Measurements from ENCODE around the gene SLX9.
"Not testable (repeated sequence)": the region's sequence is repeated elsewhere in the genome, so short reads cannot be mapped to it uniquely, and the experiment has no call there.

SLX9 gene

DNA sequence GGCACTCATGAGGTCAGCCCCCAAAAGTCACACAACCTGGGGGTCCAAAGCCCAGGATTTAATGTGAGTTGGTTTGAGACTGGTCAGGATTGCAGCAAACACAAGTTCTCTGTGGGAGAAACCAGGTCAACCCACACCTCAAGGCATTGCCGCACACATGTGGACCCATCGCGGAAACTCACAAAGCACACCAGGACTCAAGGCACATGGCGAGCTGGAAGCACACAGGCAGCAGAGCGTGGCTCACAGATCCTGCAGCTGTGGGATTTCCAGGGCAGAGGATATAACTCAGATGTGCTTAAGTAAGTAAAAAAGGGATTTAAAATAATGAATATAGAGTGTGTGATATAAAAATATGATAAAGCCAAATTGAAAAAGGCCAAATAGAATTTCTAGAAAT lies 82.9 kb downstream of the SLX9 start:
- no peak for DNase-seq

DNA sequence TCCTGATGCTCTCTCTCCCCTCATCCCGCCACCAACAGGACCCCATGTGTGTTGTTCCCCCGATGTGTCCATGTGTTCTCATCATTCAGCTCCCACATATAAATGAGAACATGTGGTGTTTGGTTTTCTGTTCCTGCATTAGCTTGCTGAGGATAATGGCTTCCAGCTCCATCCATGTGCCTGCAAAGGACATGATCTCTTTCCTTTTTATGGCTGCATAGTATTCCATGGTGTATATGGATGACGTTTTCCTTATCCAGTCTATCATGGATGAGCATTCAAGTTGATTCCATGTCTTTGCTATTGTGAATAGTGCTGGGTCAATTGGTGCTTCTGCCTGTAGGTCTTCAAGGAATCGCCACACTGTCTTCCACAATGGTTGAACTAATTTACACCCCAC lies 84.7 kb downstream of the SLX9 start:
- not testable (repeated sequence) for DNase-seq

DNA sequence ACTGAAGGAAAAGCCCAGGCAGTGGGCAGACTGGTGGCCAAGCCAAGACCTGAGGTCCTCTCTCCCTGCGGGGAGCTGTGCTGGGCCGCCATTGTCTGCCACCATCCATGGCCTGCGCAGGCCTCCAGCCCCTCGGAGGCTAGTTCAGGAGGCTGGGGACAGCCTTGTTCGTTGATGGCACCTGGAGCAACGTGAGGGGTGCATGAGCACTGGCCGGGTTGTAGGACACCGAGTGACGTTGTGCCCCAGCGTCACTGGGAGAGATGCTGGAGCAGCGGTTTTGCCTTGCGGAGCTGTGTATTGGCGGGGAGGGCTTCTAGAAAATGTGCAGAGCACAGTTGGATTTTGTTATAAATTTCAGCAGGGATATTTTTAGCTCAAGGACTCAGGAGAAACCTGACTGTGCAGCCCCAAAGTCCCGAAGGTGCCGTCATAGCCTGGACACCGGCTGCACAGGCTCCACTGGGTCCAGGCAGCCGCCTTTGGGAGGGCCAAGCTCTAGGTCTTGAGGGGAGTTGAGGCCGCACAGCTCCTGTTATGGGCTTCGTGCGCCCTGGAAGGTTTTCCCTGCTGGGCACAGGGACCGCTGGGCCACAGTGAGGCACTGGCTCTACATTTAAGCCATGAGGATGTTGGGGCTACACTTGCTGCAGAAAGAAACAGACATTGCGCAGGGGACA lies 86.4 kb downstream of the SLX9 start:
- DNase-seq, result no peak
